DLD1 (cell line): ENCODE results near the gene SMAD6.

Experiments used
- in situ Hi-C: cut with HindIII; loops from 2 replicates; pipeline ENCODE4 v1.10.0; 2017; ENCODE audit warnings: low sequenced_read_pairs

The SMAD6 gene

GRCh38 chr15:66719471-66719870 lies 17.4 kb downstream of the SMAD6 start:
- in situ Hi-C loops, result no loop called here

GRCh38 chr15:66720206-66721010 lies 18.4 kb downstream of the SMAD6 start:
- in situ Hi-C loops, result no loop called here

- in situ Hi-C loops, result no loop called here
Measured at GRCh38 chr15:66721020-66721419, 19.0 kb downstream of the SMAD6 start.

DNA sequence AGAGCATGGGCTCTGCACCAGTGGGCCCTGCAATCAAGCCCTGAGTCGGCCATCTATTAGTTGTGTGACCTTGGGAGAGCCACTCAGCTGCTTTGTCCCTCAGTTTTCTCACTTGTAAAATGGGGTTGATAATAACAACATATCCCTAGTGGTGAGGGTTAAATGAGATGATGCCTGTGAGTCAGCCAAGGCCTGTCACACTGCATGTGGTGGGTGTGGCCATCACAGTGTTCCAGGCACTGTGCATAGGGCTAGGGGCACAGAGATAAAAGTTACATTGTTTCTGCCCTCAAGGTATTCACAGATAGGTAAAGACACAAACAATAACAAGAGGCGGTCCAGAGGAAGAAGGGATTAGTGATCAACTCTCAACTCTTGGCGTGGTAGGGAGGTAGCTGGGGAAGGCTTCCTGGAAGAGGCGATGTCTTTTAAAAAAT lies 19.5 kb downstream of the SMAD6 start:
- in situ Hi-C loops, result no loop called here

GRCh38 chr15:66721954-66722353 lies 19.9 kb downstream of the SMAD6 start:
- in situ Hi-C loops, result no loop called here

GRCh38 chr15:66722757-66723540 lies 20.9 kb downstream of the SMAD6 start:
- in situ Hi-C loops, result no loop called here

GRCh38 chr15:66723826-66724731 lies 22.0 kb downstream of the SMAD6 start:
- in situ Hi-C loops, result no loop called here

DNA sequence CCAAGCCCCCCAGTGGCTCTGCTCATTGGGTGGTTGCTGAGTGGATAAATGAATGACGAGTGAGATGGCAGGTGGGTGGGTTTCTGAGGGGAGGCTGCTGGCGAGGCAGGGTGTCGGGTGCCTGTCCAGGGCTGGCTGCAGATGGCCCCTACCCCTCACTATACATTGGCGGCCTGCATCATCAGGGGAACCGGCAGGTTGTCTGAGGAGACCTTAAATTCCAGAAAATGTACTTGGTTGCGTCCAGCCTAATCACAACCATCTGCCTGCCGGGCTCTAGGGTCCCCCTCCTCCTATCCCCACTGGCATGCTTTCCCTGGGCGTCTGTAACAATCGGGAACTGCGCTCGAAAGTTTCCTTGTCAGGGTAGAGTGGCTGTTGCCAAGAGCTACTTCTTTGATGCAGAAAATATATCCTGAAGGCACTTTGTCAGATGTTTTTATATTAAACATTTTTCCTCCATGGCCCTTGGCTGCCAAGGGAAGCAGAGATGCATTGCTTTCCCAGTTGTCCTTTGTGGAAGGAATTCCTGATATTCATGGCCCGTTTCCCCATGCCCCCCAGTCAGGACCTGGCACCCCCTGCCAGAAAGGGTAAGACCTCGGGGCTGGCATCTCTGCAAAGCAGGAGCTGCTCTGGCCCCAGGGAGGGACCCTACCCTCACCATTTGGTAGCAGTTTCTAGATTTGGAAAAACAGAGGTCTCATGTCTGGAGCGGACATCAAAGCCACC lies 22.9 kb downstream of the SMAD6 start:
- in situ Hi-C loops, result no loop called here

GRCh38 chr15:66725464-66725785 lies 23.4 kb downstream of the SMAD6 start:
- in situ Hi-C loops, result no loop called here

- in situ Hi-C loops, result no loop called here
Measured at GRCh38 chr15:66726386-66726785, 24.4 kb downstream of the SMAD6 start.

- in situ Hi-C loops, result no loop called here
Measured at GRCh38 chr15:66729331-66729951, 27.4 kb downstream of the SMAD6 start.

DNA sequence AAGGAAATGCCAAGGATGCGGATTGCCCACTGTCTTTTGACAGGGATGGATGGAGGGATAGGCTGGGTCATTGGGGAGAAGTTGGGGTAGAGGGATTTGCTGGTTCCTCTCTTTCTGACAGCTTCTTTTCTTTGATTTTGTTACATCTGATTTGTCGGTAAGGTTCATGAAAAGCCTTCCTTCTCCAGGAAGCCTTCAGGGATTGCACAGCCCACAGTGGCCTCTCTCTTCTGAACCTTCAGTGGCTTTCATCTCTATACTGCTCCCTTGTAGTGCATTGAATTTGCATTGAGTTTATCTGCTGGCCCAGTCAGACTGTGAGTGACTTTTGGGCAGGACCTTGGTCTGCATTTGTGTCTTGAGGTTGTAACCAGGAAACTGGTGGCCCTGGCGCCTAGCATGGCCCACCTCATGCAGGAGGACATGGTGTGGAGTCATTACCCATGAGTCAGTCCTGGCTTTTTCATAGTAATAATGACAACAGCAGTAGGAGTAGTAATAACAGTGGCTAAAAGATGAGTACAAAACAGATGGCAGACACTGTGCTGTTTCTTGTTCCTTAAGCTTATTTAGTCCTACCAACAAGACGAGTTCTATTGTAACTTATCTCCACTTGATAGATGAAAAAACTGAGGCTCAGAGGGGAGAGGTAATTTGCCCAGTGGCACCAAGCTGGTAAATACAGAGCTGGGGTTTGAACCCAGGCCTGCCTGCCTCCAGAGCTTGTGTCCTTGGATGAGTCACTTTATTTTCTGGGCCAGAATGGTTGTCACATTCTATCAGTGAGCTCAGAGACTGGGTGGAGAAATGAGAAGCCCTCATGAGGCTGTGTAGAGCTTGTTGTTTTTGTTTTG lies 28.4 kb downstream of the SMAD6 start:
- in situ Hi-C loops, result no loop called here

GRCh38 chr15:66733976-66734375 lies 31.9 kb downstream of the SMAD6 start:
- in situ Hi-C loops, result no loop called here

DNA sequence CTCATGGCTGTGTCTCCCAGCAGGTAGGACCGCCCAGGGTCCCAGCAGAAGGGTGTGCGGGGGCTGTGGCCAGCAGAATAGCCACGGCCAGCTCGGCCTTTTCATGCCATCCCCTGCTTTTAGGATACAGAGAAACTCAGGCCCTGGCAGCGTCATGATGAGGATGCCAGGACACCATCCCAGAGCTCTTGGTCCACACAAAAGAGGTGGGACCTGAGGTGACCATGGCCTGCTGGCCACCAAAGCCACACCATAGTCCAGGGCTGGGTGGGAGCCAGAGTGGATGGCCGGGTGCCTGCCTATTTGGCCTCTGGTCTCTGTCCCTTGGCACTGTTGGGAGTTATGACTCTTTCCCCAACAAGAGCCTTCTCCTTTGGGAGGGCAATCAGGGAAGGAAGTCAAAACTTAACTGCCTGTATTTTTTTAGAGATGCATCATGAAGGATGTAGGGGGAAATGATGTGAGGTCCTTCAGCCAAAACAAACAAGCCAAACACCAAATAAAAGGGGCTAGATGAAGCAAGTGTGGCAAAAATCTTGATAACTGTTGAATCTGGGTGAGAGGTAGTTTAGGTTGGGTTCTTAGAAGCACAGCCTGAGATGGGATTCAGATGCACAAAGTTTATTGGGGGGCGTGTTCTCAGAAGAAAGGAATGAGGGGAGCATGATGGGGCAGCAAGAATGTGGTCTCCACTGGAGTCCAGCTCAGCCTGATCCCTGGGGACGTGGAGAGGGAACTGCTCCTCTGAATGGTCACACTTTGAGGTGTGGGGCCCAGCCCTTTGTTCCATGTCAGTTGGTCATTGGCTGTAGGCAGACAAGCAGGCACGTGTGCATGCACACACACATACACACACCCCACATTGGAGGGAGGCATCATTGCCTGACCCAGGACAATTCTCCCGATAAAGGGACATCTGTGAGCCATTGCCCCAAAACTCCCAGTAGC lies 33.2 kb downstream of the SMAD6 start:
- in situ Hi-C loops, result no loop called here

GRCh38 chr15:66735909-66736305 lies 33.9 kb downstream of the SMAD6 start:
- in situ Hi-C loops, result no loop called here

GRCh38 chr15:66737243-66738010 lies 35.4 kb downstream of the SMAD6 start:
- in situ Hi-C loops, result no loop called here

GRCh38 chr15:66738116-66738515 lies 36.1 kb downstream of the SMAD6 start:
- in situ Hi-C loops, result no loop called here
